Activated naive CD8-positive, alpha-beta T cell treated with anti-CD3 and anti-CD28 coated beads, Interleukin-2, amount 50 U/mL, for 24 hours (primary cell): ENCODE measurements around the gene DAAM2.

ENCODE experiments used
- ATAC-seq: fragments of 150-1000 bp; cut with Tn5 transposase; one replicate; pipeline ENCODE4 v1.10.0; 2021
- DNase-seq: peaks from one replicate; pipeline ENCODE4 v3.0.0; 2021
- H3K27ac Mint-ChIP-seq: one replicate; pipeline ENCODE4 v1.8.0; 2021; ENCODE audit warnings: mild to moderate bottlenecking, mixed read lengths
- H3K27me3 Mint-ChIP-seq: one replicate; pipeline ENCODE4 v1.8.0; 2021; ENCODE audit warnings: mixed read lengths
- H3K36me3 Mint-ChIP-seq: one replicate; pipeline ENCODE4 v1.8.0; 2021; ENCODE audit warnings: low read depth, mixed read lengths
- H3K4me1 Mint-ChIP-seq: one replicate; pipeline ENCODE4 v1.8.0; 2021; ENCODE audit warnings: mixed read lengths
- H3K4me3 Mint-ChIP-seq: one replicate; pipeline ENCODE4 v1.8.0; 2021; ENCODE audit warnings: mild to moderate bottlenecking, moderate library complexity, mixed read lengths
- H3K9me3 Mint-ChIP-seq: one replicate; pipeline ENCODE4 v1.8.0; 2021; ENCODE audit warnings: mixed read lengths

Gene DAAM2

DNA sequence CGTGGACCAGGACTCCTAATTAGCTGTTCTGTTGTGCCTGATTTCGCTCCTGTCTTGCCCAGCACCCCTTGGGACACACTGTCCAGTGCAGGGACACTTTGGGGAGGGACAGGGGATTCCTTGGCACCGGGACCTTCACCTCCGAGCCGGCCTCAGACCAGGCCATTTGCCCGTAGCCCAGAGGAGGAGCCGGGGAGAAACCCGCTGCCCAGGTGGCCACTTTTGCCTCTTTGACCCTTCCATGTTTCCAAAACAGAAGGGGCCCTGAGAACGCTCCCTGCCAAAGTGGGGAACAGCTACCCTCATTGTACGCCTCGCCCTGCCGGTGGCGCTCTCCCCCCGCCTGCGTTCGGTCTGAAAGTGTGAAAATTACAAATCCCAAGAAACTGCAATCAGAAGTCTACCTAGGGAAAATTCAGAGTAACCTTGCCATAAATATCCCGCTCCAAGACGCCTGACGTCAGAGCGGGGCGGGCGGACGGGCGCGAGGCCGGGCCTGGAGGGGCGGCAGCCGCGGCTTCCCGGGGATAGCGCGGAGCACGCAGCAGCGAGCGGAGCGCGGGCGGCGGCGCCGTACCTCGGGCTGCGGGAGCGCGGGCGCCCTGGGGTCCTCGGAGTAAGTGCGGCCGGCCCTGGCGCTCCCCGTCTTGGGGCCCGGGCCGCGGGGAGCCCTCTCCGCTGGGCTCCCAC, at the start of gene DAAM2:
Gene DAAM2 (plus strand): TSS at position 527 of the 690 bp plus-strand sequence. CDS start 63,927 bp downstream, outside the sequence.
- ATAC-seq, result no peak
- H3K9me3 Mint-ChIP-seq, result no peaks in the 10 kb centered on the region
- peaks cover 53% of the 10 kb centered on the region for H3K27me3 Mint-ChIP-seq
- H3K4me1 Mint-ChIP-seq, result no peaks in the 10 kb centered on the region
- peak; percentile 4 for DNase-seq
- H3K27ac Mint-ChIP-seq, result no peak within 1 kb of the TSS
- H3K36me3 Mint-ChIP-seq, result no peaks in the 10 kb centered on the region
- no peak within 1 kb of the TSS for H3K4me3 Mint-ChIP-seq

- DNase-seq (no peak), ATAC-seq (no peak)
- H3K9me3 Mint-ChIP-seq, result no peaks in the 10 kb centered on the region
- H3K27ac Mint-ChIP-seq, result no peak overlapping the region
- no peaks in the 10 kb centered on the region for H3K4me1 Mint-ChIP-seq
- H3K4me3 Mint-ChIP-seq, result no peak overlapping the region
- no peaks in the 10 kb centered on the region for H3K36me3 Mint-ChIP-seq
- peaks cover 6% of the 10 kb centered on the region for H3K27me3 Mint-ChIP-seq
Observed at GRCh38 chr6:39746795-39747194, 45.4 kb upstream of the DAAM2 start.

- Mint-ChIP-seq H3K27me3 (peaks cover 1% of the 10 kb centered on the region), H3K27ac (no peak overlapping the region), H3K9me3 (no peaks in the 10 kb centered on the region), H3K4me3 (no peak overlapping the region), H3K36me3 (no peaks in the 10 kb centered on the region), H3K4me1 (no peaks in the 10 kb centered on the region)
- ATAC-seq, result no peak
- no peak for DNase-seq
Observed at GRCh38 chr6:39752835-39753724, 39.1 kb upstream of the DAAM2 start.

- Mint-ChIP-seq H3K27ac (no peak overlapping the region), H3K9me3 (no peaks in the 10 kb centered on the region), H3K4me3 (no peak overlapping the region), H3K4me1 (no peaks in the 10 kb centered on the region), H3K36me3 (no peaks in the 10 kb centered on the region), H3K27me3 (peaks cover 3% of the 10 kb centered on the region)
- DNase-seq (no peak), ATAC-seq (no peak)
Observed at GRCh38 chr6:39753725-39754045, 38.5 kb upstream of the DAAM2 start.

DNA sequence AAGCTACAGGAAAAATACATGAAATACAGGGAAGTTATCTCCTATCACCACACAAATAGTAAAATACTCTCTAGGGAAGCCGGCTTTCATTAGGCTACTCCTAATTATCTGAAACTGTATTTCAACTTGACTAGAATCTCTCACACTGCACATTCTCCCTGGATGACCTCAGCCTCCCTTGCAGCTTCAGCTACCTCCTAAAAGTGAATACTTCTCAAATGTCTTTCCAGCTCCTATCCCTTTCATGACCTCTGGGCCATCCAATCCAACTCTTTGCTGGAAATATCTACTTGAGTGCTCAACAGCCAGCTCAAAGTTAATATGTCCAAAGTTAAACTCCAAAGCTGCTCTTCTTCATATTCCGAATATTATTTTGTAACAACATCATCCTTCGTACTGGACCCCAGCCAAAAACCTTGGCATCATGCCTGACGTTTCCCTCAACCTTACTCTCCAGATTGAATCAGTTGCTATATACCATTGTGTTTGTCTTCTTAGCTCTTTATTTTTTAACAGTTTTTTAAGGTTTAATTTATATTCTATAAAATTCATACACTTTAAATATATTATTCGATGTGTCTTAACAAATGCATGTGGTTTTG, 37.6 kb upstream of the DAAM2 start:
- ATAC-seq (no peak), DNase-seq (no peak)

DNA sequence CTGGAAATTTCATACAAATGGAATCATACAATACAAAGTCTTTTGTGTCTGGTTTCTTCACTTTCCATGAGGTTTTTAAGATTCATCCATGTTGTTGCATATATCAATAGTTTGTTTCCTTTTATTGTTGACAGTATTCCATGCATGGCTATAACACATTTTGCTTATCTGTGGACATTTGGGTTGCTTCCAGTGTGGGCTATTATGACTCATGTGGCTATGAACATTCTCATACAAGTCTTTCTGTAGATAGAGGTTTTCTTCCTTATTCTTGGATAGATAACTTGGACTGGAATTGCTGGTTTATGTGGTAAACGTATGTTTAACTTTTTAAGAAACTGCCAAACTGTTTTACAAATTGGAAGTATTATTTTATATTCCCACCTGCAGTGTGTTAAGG, 36.9 kb upstream of the DAAM2 start:
- DNase-seq (no peak), ATAC-seq (no peak)
- Mint-ChIP-seq H3K27me3 (peaks cover 3% of the 10 kb centered on the region), H3K36me3 (no peaks in the 10 kb centered on the region), H3K4me3 (no peak overlapping the region), H3K9me3 (no peaks in the 10 kb centered on the region), H3K27ac (no peak overlapping the region), H3K4me1 (no peaks in the 10 kb centered on the region)

More for the DNA sequence above, 37.6 kb upstream of the DAAM2 start:
- no peak overlapping the region for H3K4me3 Mint-ChIP-seq
- H3K9me3 Mint-ChIP-seq, result no peaks in the 10 kb centered on the region
- H3K4me1 Mint-ChIP-seq, result no peaks in the 10 kb centered on the region
- H3K27me3 Mint-ChIP-seq, result peaks cover 3% of the 10 kb centered on the region
- no peaks in the 10 kb centered on the region for H3K36me3 Mint-ChIP-seq
- no peak overlapping the region for H3K27ac Mint-ChIP-seq

GRCh38 chr6:39756582-39756981, 35.6 kb upstream of the DAAM2 start:
- ATAC-seq, result no peak
- H3K4me1 Mint-ChIP-seq, result no peaks in the 10 kb centered on the region
- H3K27ac Mint-ChIP-seq, result no peak overlapping the region
- H3K36me3 Mint-ChIP-seq, result no peaks in the 10 kb centered on the region
- no peaks in the 10 kb centered on the region for H3K9me3 Mint-ChIP-seq
- no peak for DNase-seq
- peaks cover 3% of the 10 kb centered on the region for H3K27me3 Mint-ChIP-seq
- H3K4me3 Mint-ChIP-seq, result no peak overlapping the region

- no peaks in the 10 kb centered on the region for H3K4me1 Mint-ChIP-seq
- H3K27ac Mint-ChIP-seq, result no peak overlapping the region
- no peak overlapping the region for H3K4me3 Mint-ChIP-seq
- no peaks in the 10 kb centered on the region for H3K9me3 Mint-ChIP-seq
- H3K36me3 Mint-ChIP-seq, result no peaks in the 10 kb centered on the region
- DNase-seq, result no peak
- ATAC-seq, result no peak
- H3K27me3 Mint-ChIP-seq, result peaks cover 17% of the 10 kb centered on the region
Observed at GRCh38 chr6:39758905-39759605, 33.1 kb upstream of the DAAM2 start.

GRCh38 chr6:39760226-39760952, 31.8 kb upstream of the DAAM2 start:
- Mint-ChIP-seq H3K4me1 (no peaks in the 10 kb centered on the region), H3K36me3 (no peaks in the 10 kb centered on the region), H3K27me3 (peaks cover 17% of the 10 kb centered on the region), H3K9me3 (no peaks in the 10 kb centered on the region), H3K4me3 (no peak overlapping the region), H3K27ac (no peak overlapping the region)
- ATAC-seq (no peak), DNase-seq (no peak)

DNA sequence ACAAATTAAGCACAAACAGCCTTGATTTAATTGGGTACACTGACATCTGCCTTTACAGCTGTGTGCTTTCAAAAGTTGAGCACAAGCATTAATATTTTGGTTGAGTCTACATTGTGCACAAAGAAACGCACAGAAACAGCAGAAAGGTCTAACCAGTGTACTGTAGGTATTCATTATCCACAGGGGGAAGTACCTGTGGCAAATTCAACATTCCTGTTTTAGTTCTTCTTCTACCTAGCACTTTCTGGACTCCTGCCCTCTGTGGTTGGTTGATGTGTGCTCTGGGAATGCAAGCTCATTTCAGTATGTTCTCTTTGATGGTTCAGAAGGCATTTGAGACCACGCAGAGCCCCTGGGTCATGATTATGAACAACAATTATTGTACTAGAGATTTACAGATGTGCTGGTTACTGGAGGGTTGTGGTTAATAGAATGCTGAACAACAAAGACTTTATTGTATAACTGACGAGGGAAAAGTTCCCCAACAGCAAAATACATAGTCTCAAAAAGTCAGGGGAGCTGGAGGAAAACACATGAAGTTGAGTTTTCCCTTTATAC, 26.6 kb upstream of the DAAM2 start:
- ATAC-seq (no peak), DNase-seq (no peak)
- H3K4me3 Mint-ChIP-seq, result no peak overlapping the region
- no peaks in the 10 kb centered on the region for H3K4me1 Mint-ChIP-seq
- H3K9me3 Mint-ChIP-seq, result no peaks in the 10 kb centered on the region
- H3K27ac Mint-ChIP-seq, result no peak overlapping the region
- peaks cover 24% of the 10 kb centered on the region for H3K27me3 Mint-ChIP-seq
- H3K36me3 Mint-ChIP-seq, result no peaks in the 10 kb centered on the region

DNA sequence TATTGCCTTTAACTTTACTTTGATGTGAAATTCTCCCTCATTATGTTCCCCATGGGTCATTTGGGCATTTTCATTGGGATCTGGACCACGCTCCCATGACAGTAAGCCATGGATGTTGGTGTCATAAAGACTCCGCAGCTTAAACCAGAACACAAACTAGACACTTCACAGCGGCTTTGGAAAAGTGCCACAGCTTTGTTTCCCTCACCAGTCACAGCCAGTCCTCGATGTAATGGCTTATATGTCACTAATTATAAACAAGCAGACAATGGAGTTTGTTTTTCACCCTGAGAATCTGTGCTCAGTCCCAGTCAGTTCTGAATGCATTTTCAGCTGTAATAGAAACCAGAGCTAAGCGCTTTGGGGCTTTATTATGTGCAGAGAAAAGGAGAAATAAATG, 23.2 kb upstream of the DAAM2 start:
- Mint-ChIP-seq H3K36me3 (no peaks in the 10 kb centered on the region), H3K27ac (no peak overlapping the region), H3K9me3 (no peaks in the 10 kb centered on the region), H3K4me1 (no peaks in the 10 kb centered on the region), H3K4me3 (no peak overlapping the region), H3K27me3 (peaks cover 19% of the 10 kb centered on the region)
- DNase-seq, result no peak
- no peak for ATAC-seq

- H3K4me1 Mint-ChIP-seq, result no peaks in the 10 kb centered on the region
- no peaks in the 10 kb centered on the region for H3K36me3 Mint-ChIP-seq
- no peak overlapping the region for H3K27ac Mint-ChIP-seq
- ATAC-seq (no peak), DNase-seq (no peak)
- H3K9me3 Mint-ChIP-seq, result no peaks in the 10 kb centered on the region
- H3K27me3 Mint-ChIP-seq, result peaks cover 19% of the 10 kb centered on the region
- H3K4me3 Mint-ChIP-seq, result no peak overlapping the region
Observed at GRCh38 chr6:39770446-39770845, 21.7 kb upstream of the DAAM2 start.

- Mint-ChIP-seq H3K4me1 (no peaks in the 10 kb centered on the region), H3K4me3 (no peak overlapping the region), H3K9me3 (no peaks in the 10 kb centered on the region), H3K27me3 (peaks cover 14% of the 10 kb centered on the region), H3K27ac (no peak overlapping the region), H3K36me3 (no peaks in the 10 kb centered on the region)
- ATAC-seq (no peak), DNase-seq (no peak)
Observed at GRCh38 chr6:39772559-39773273, 19.5 kb upstream of the DAAM2 start.
